GM15510 (cell line): ENCODE measurements around the gene OR4D5.

ENCODE experiments used
- POLR2A ChIP-seq: IDR thresholded peaks from 3 replicates; pipeline ENCODE4 v1.6.1; 2011; ENCODE audit warnings: borderline replicate concordance; ENCODE audit not compliant: insufficient read length; ENCODE audit errors: extremely low read depth

Gene OR4D5

GRCh38 chr11:123939317-123939716 lies at the start of gene OR4D5:
TSS of gene OR4D5 (plus strand) at chr11:123939617. CDS start at chr11:123939617, 0 bp downstream.
- TF ChIP-seq POLR2A = no peak

GRCh38 chr11:123892031-123892430 lies 47.4 kb upstream of the OR4D5 start:
- no peak for TF ChIP-seq POLR2A

GRCh38 chr11:123899792-123900191 lies 39.6 kb upstream of the OR4D5 start:
- no peak for TF ChIP-seq POLR2A

- TF ChIP-seq POLR2A = no peak
Measured at GRCh38 chr11:123901867-123902266, 37.5 kb upstream of the OR4D5 start, which contains the start of gene OR8D4. TSS of gene OR8D4 (plus strand) at chr11:123902167. CDS start at chr11:123906432, 4,265 bp downstream.

GRCh38 chr11:123903932-123904331 lies 35.5 kb upstream of the OR4D5 start:
- no peak for TF ChIP-seq POLR2A

GRCh38 chr11:123904932-123905331 lies 34.5 kb upstream of the OR4D5 start:
- TF ChIP-seq POLR2A = no peak

GRCh38 chr11:123905826-123906225 lies 33.6 kb upstream of the OR4D5 start:
- no peak for TF ChIP-seq POLR2A

GRCh38 chr11:123920943-123921342 lies 18.5 kb upstream of the OR4D5 start:
- no peak for TF ChIP-seq POLR2A

- no peak for TF ChIP-seq POLR2A
Measured at GRCh38 chr11:123924027-123924426, 15.4 kb upstream of the OR4D5 start.

GRCh38 chr11:123942413-123942812 lies 3.0 kb downstream of the OR4D5 start:
- no peak for TF ChIP-seq POLR2A

GRCh38 chr11:123943738-123944137 lies 4.3 kb downstream of the OR4D5 start, which contains the start of gene OR6T1:
TSS of gene OR6T1 (minus strand) at chr11:123943838. CDS start at chr11:123943838, 0 bp downstream.
- no peak for TF ChIP-seq POLR2A

- no peak for TF ChIP-seq POLR2A
Measured at GRCh38 chr11:123945132-123945531, 5.7 kb downstream of the OR4D5 start.

GRCh38 chr11:123956752-123957151 lies 17.3 kb downstream of the OR4D5 start:
- TF ChIP-seq POLR2A = no peak

- TF ChIP-seq POLR2A = no peak
Measured at GRCh38 chr11:123973816-123974215, 34.4 kb downstream of the OR4D5 start.

GRCh38 chr11:123976770-123977560 lies 37.5 kb downstream of the OR4D5 start:
- TF ChIP-seq POLR2A = no peak

GRCh38 chr11:123977731-123978347 lies 38.4 kb downstream of the OR4D5 start, which contains the start of gene OR10S1:
TSS of gene OR10S1 (minus strand) at chr11:123977781. CDS start at chr11:123977664, 117 bp downstream.
- TF ChIP-seq POLR2A = no peak
